IPS-15b (cell line): ENCODE data around the gene CERS5.
"Not testable (repeated sequence)": the region's sequence is repeated elsewhere in the genome, so short reads cannot be mapped to it uniquely, and the experiment has no call there.

ENCODE experiments used
- H3K27me3 ChIP-seq: one replicate; pipeline ENCODE4 v1.6.1; 2013; ENCODE audit warnings: low read length; ENCODE audit not compliant: control insufficient read depth, insufficient read depth
- H3K36me3 ChIP-seq: one replicate; pipeline ENCODE4 v1.6.1; 2013; ENCODE audit warnings: low read length; ENCODE audit not compliant: control insufficient read depth, insufficient read depth
- H3K4me1 ChIP-seq: one replicate; pipeline ENCODE4 v1.6.1; 2013; ENCODE audit warnings: mild to moderate bottlenecking, low read length; ENCODE audit not compliant: control insufficient read depth, insufficient read depth
- H3K4me3 ChIP-seq: one replicate; pipeline ENCODE4 v1.5.1; 2013; ENCODE audit warnings: low read depth, low read length
- H3K9ac ChIP-seq: one replicate; pipeline ENCODE4 v1.6.1; 2013; ENCODE audit warnings: low read depth, mild to moderate bottlenecking, low read length
- H3K9me3 ChIP-seq: one replicate; pipeline ENCODE4 v1.6.1; 2013; ENCODE audit warnings: mild to moderate bottlenecking, low read length; ENCODE audit not compliant: control insufficient read depth, insufficient read depth

The CERS5 gene

DNA sequence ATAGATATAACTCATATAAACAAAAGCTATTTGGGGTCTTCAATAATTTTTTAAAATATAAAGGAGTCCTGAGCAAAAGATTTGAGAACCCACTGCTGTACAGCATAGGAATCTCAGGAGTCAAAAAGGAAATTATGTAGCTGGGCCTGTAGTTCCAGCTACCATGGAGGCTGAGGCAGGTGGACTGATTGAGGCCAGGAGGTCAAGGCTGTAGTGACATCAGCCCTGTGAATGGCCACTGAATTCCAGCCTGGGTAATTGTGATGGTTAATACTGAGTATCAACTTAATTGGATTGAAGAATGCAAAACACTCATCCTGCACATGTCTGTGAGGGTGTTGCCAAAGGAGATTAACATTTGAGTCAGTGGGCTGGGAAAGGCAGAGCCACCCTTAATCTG is 10.5 kb downstream of the CERS5 start:
- no peaks in the 10 kb centered on the region for H3K9me3 ChIP-seq
- no peak overlapping the region for H3K4me3 ChIP-seq
- H3K36me3 ChIP-seq = no peaks in the 10 kb centered on the region
- no peak overlapping the region for H3K9ac ChIP-seq
- H3K27me3 ChIP-seq = no peaks in the 10 kb centered on the region
- no peaks in the 10 kb centered on the region for H3K4me1 ChIP-seq

GRCh38 chr12:50154947-50155346 is 12.2 kb downstream of the CERS5 start:
- not testable (repeated sequence) for H3K4me1 ChIP-seq, H3K9me3 ChIP-seq, H3K36me3 ChIP-seq, H3K9ac ChIP-seq, H3K4me3 ChIP-seq, H3K27me3 ChIP-seq

- no peaks in the 10 kb centered on the region for H3K36me3 ChIP-seq
- no peaks in the 10 kb centered on the region for H3K4me1 ChIP-seq
- H3K9ac ChIP-seq = no peak overlapping the region
- no peaks in the 10 kb centered on the region for H3K27me3 ChIP-seq
- H3K9me3 ChIP-seq = no peaks in the 10 kb centered on the region
- H3K4me3 ChIP-seq = no peak overlapping the region
These were observed 16.0 kb downstream of the CERS5 start for GRCh38 chr12:50151047-50151687.

DNA sequence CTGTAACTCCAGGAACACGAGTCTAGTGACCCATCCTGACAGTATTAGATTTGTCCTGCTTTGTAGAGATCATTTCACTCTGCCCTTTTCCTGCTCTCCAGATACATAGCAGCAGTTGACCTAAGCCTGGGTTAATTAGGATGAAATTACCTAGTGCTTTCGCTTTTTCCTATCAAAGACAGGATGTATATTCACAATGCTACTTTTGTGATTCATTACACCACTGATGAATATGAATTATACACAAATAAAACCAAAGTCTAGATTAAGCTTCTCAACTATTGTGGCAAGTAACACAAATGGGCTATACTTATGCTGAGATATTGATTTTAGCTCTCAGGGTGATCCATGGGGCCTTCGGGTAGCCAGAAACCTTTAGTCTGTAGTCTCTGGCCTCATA is 17.9 kb downstream of the CERS5 start:
- H3K4me1 ChIP-seq = no peaks in the 10 kb centered on the region
- no peak overlapping the region for H3K4me3 ChIP-seq
- no peaks in the 10 kb centered on the region for H3K9me3 ChIP-seq
- no peaks in the 10 kb centered on the region for H3K36me3 ChIP-seq
- no peaks in the 10 kb centered on the region for H3K27me3 ChIP-seq
- no peak overlapping the region for H3K9ac ChIP-seq

GRCh38 chr12:50148011-50148410 is 19.2 kb downstream of the CERS5 start:
- not testable (repeated sequence) for H3K36me3 ChIP-seq, H3K27me3 ChIP-seq, H3K9ac ChIP-seq, H3K4me1 ChIP-seq, H3K4me3 ChIP-seq, H3K9me3 ChIP-seq

GRCh38 chr12:50147281-50147680 is 19.9 kb downstream of the CERS5 start:
- no peaks in the 10 kb centered on the region for H3K9me3 ChIP-seq
- H3K4me1 ChIP-seq = no peaks in the 10 kb centered on the region
- H3K4me3 ChIP-seq = no peak overlapping the region
- H3K36me3 ChIP-seq = peaks cover 5% of the 10 kb centered on the region
- H3K27me3 ChIP-seq = no peaks in the 10 kb centered on the region
- no peak overlapping the region for H3K9ac ChIP-seq

DNA sequence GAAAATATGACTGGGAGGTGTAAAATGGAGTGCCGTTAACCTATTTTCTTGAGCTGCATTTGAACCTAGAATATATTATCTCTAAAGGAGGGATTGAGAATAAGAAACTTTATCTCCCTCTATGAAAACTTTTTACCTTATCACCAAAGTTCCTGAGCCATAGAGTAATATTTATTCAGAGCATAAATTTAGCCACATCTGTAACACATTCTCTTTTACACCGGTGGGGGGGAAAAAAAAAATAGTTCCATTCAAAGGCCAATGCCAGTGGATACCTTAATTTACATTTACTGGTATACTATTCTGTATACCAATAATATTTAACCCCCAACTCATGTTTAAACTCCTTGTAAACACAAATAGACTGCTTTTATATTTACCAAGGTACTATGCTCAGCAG is 21.7 kb downstream of the CERS5 start:
- Histone ChIP-seq H3K9me3 (no peaks in the 10 kb centered on the region), H3K4me3 (no peak overlapping the region), H3K36me3 (peaks cover 7% of the 10 kb centered on the region), H3K9ac (no peak overlapping the region), H3K4me1 (no peaks in the 10 kb centered on the region), H3K27me3 (no peaks in the 10 kb centered on the region)

GRCh38 chr12:50142993-50143392 is 24.2 kb downstream of the CERS5 start:
- Histone ChIP-seq H3K9me3 (no peaks in the 10 kb centered on the region), H3K27me3 (no peaks in the 10 kb centered on the region), H3K4me3 (no peak overlapping the region), H3K4me1 (no peaks in the 10 kb centered on the region), H3K9ac (no peak overlapping the region), H3K36me3 (peaks cover 7% of the 10 kb centered on the region)

DNA sequence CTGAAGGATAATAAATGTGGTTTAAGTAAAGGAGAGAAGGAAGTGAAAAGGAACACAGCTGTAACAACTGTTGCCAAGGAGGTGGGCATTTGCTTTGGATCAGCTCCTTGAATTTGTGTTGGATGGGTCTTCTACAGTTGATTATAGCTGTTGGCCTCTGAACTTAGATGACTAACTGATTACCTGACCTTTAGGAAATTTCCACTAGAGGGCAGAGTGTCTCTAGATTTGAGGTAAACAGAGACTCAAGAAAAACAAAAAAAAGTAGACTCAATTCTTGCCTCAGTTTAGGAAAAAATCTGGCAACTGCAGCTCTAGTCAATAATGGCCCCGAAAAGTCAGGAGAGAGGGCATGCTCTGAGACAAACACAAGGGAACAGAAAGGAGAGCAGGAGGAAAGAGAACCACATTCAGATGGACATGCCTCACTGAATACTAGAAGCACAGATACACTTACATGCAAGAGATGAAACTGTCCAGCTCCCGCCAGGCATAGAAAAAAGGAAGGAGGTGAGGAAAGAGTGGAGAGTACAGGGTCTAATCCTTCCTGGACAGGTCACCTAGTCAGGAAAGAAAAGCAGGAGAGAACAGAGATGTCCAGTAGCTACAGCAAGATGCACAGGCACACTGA is 34.5 kb downstream of the CERS5 start:
- Histone ChIP-seq H3K36me3 (peaks cover 30% of the 10 kb centered on the region), H3K9ac (no peak overlapping the region), H3K4me3 (no peak overlapping the region)

DNA sequence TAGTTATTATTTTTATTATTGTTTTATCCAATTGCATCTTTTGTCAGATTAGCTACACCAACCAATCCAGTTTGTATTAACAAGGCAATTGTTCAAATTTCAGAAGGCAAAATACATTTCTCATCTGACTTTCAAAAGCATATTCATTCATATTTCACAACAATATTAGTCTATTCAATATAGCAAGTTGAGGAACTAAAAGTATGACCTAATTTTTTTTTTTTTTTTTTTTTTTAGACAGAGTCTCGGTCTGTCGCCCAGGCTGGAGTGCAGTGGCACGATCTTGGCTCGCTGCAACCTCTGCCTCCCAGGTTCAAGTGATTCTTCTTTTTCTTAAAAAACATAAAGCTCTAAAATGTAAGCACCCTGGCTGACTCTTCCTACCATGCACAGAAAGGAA is 37.9 kb downstream of the CERS5 start:
- Histone ChIP-seq H3K4me3 (no peak overlapping the region), H3K4me1 (no peaks in the 10 kb centered on the region), H3K9ac (no peak overlapping the region), H3K27me3 (no peaks in the 10 kb centered on the region), H3K9me3 (no peaks in the 10 kb centered on the region), H3K36me3 (peaks cover 6% of the 10 kb centered on the region)

More for the DNA sequence above, 34.5 kb downstream of the CERS5 start:
- Histone ChIP-seq H3K9me3 (no peaks in the 10 kb centered on the region), H3K4me1 (no peaks in the 10 kb centered on the region), H3K27me3 (no peaks in the 10 kb centered on the region)

DNA sequence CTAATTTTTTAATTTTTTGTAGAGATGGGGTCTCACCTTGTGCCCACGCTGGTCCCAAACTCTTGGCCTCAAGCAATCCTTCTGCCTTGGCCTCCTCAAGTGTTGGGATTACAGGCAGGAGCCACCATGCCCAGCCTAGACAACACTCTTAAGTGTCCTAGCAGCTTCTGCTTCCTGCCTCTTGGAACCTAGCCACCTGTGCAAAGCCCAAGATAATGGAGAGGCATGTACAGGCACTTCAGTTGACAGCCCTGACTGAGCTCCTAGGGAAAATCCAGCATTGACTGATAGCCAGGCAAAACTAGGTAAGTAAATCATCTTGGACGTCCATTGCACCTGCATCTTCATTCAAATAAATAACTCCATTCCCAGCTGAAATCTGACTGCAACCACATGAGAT is 39.6 kb downstream of the CERS5 start:
- no peak overlapping the region for H3K9ac ChIP-seq
- no peaks in the 10 kb centered on the region for H3K9me3 ChIP-seq
- H3K27me3 ChIP-seq = no peaks in the 10 kb centered on the region
- H3K4me3 ChIP-seq = no peak overlapping the region
- H3K36me3 ChIP-seq = peaks cover 5% of the 10 kb centered on the region
- H3K4me1 ChIP-seq = no peaks in the 10 kb centered on the region

DNA sequence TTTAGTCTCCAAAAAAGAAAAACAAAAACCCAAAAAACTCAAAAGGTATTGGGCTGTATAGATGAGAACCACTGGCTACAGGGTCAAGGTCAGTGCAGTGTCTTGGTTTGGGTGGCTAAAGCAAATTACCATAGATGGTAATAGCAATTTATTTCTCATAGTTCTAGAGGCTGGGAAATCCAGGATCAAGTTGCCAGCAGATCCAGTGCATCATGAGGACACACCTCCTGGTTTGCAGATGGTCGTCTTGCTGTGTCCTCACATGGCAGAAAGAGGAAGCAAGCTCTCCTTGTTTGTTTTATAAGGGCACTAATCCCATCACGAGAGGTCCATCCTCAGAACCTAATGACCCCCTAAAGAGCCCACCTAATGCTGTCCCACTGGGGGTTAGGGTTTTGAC is 44.0 kb downstream of the CERS5 start:
- Histone ChIP-seq H3K4me1 (no peaks in the 10 kb centered on the region), H3K4me3 (no peak overlapping the region), H3K36me3 (peaks cover 4% of the 10 kb centered on the region), H3K9me3 (no peaks in the 10 kb centered on the region), H3K27me3 (no peaks in the 10 kb centered on the region), H3K9ac (no peak overlapping the region)
